NCI-H524 treated with DMSO at 0.1 percent for 48 hours (cell line): ENCODE measurements around the gene SOX5.
"Not testable (repeated sequence)": the region's sequence is repeated elsewhere in the genome, so short reads cannot be mapped to it uniquely, and the experiment has no call there.

Source experiments
- DNase-seq: peaks from one replicate; lab custom pipeline; 2025; lab: John Stamatoyannopoulos, UW

Gene SOX5

GRCh38 chr12:23756416-23756815 is 193.1 kb downstream of the SOX5 start:
- DNase-seq = no peak

- no peak for DNase-seq
Observed at GRCh38 chr12:23753628-23754365, 195.7 kb downstream of the SOX5 start.

DNA sequence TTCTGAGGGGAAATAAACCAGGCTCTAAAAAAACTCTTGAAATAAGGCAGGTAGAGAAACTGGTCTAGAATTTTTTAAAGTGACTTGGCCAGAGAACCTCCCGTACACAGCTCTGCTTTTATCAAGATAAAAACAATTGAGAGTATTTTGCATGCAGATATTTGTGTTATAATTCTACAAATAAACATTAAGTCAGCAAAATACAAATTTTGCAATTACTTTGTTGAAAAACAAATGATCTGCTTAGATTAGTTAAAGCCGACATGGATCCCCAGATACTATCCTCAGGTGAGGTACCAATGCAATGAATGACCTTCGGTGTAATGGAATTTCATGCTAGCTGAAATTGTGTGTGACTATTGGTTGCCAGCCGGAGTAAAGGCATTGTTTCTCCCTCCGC is 197.2 kb downstream of the SOX5 start:
- DNase-seq = no peak

GRCh38 chr12:23751641-23752040 is 197.8 kb downstream of the SOX5 start:
- no peak for DNase-seq

GRCh38 chr12:23750923-23751322 is 198.5 kb downstream of the SOX5 start:
- no peak for DNase-seq

DNA sequence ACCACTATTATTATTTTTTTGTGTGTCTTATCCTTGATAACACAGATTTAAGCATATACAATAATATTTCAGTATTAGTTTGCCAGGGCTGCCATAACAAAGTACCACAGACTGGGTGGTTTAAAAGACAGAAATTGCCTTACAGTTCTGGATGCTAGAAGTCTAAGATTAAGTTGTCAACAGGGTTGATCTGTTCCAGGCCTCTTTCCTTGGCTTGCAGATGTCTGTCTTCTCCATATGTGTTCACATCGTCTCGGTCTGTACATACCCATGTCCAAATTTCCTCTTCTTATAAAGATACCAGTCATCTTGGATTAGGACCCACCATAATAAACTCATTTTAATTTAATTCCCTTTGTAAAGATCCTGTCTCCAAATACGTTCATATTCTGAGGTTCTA is 204.8 kb downstream of the SOX5 start:
- no peak for DNase-seq

DNA sequence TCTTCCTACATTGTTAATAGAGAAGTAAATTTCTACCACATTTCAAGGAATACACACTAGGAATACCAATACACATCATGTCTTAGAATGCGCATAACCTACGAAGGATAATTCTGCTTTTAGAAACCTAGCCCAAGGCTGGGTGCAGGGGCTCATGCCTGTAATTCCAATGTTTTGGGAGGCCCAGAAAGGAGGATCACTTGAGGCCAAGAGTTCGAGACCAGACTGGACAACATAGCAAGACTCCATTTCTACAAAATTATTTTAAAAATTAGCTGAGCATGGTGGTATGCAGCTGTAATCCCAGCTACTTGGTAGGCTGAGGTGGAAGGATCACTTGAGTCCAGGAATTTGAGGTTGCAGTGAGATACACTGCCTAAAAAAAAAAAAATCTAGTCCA is 206.9 kb downstream of the SOX5 start:
- no peak for DNase-seq

- no peak for DNase-seq
Observed at GRCh38 chr12:23731493-23731892, 218.0 kb downstream of the SOX5 start.

DNA sequence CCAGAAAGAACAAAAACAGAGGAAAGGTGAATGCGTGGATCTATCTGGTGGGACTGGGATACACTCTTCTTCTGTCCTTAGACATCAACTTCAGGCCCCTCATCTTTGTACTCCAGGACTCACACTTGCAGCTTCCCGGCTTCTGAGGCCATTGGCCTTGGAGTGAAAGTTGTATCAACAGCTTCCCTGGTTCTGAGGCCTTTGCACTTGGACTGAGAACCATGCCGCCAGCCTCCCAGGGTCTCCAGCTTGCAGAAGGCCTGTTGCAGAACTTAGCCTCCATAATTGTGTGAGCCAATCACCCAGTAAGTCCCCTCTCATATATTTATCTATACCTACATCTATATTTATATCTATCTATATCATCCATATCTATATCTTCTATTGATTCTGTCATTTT is 218.4 kb downstream of the SOX5 start:
- DNase-seq = no peak

DNA sequence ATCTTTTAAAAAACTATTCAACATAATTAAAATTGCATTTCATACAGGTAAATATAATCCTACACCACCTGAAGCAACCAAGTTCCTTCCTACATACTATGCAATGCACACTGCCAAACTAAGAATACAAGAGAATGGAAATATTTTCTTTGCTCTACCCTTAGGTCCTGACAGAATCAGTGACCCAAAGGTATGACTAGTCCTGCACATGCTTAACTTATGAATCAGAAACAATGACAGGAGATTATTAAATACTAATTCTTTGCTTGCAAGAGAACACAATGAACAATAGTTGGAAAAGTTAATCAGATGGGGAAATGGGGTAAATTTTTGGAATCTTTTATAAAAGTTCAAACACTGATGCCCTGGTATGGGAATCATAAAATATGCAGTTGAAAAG is 220.1 kb downstream of the SOX5 start:
- DNase-seq = no peak

DNA sequence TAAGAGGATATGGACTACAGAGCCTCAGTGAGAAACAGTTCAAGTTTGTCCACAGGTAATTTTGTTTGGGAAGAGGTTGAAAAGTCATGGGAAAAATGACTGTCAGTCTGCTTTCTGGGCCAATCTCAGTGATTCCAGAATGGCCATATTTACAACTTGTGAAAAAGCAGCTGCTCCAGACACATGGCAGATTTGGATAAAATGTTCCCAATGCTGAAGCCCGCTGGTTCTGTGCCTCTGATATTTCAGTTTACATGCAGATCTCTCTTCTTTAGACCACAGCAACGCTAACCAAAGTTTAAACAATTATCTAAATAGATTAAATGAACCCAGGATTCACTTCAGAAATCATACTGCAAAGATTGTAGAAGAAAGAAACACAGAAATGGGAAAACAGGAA is 222.8 kb downstream of the SOX5 start:
- no peak for DNase-seq

GRCh38 chr12:23722655-23723054 is 226.8 kb downstream of the SOX5 start:
- DNase-seq = no peak

DNA sequence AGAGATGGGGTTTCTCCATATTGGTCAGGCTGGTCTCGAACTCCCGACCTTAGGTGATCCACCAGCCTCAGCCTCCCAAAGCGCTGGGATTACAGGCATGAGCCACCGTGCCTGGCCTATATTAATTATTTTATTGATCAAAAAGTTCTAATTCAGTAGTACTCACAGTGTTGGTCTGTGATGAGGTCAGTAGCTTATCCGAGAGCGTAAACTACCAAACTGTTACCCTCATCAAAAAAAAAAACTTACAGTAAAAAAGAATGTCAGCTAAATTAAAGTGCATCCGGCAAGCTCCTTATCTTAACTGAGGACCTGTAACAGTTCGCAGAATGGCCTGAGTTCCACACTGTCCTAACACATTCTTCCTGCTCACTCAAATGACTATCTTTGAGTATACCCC is 228.2 kb downstream of the SOX5 start:
- DNase-seq = no peak

GRCh38 chr12:23719493-23719892 is 230.0 kb downstream of the SOX5 start:
- DNase-seq = no peak

GRCh38 chr12:23710361-23710760 is 239.1 kb downstream of the SOX5 start:
- not testable (repeated sequence) for DNase-seq

GRCh38 chr12:23708185-23708837 is 241.2 kb downstream of the SOX5 start:
- no peak for DNase-seq

GRCh38 chr12:23707270-23707669 is 242.2 kb downstream of the SOX5 start:
- no peak for DNase-seq

GRCh38 chr12:23704992-23705943 is 244.2 kb downstream of the SOX5 start:
- peak; percentile 9 for DNase-seq

GRCh38 chr12:23703051-23703450 is 246.4 kb downstream of the SOX5 start:
- peak; percentile 92 for DNase-seq

- DNase-seq = no peak
Observed at GRCh38 chr12:23699031-23699430, 250.4 kb downstream of the SOX5 start.

- no peak for DNase-seq
Observed at GRCh38 chr12:23694920-23695319, 254.6 kb downstream of the SOX5 start.

DNA sequence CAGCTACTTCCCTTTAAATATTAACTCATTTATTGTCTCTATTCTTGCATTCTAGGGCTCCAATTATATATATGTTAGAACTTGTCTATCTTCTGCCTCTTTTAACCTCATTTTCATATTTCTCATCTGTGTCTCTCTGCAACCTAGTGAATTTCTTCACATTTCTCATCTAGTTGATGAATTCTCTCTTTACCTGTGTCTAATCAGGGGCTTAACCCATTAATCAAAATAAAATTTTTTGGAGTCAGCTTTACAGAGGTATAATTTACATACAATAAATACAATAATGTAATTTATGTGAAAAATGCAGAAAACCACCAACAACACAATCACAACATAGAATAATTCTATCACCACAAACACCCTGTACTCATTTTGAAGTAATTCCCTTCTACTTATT is 255.2 kb downstream of the SOX5 start:
- DNase-seq = no peak

- peak; percentile 93 for DNase-seq
Observed at GRCh38 chr12:23687947-23688346, 261.5 kb downstream of the SOX5 start.
